ENCODE measurements around the gene VPS33A. TPM values are rescaled to one million over a fixed set of nuclear protein-coding genes. Genes with fewer than 3 reads are reported as not detected.

Gene VPS33A
- total and polyA plus RNA-seq, 2 of the 13 experiments (the other 11 are each of a cell fraction or from before 2014, with no cell fraction given) = 11.0 to 43.6 TPM

DNA sequence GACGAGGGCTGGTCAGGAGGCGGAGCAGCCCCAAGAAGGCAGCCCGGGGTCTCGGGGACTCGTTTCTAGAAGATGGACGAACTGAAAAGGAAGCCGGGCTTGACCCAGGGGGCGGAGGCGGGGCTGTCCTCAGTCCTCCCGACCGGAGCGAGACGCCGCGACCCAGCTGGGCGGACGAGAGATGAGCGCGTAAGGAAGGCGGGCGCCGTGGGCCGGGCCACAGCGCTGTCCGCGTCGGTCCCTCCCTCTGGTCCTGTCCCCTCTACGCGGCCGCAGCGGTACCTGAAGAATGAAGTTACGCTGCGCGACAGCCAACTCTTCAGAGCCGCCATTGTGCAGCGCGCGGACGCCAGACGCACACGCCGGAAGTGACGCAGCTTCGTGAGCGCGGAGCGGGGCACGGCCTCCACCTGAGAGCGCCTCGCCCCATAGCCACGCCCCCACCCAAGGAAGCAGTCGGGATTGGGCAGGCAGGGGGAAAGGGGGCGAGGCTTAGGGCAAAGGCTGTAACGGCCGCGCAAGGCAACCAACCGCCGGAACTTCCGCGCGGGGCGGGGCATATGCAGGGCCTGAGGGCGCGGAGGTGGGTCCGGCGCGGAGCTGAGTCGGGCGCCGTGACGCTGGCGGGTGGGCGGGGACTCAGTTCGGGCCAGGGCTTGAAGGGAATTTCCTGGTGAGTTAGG lies 40.5 kb downstream of the VPS33A start, which contains the start of gene DIABLO (continued):
- TF ChIP-seq, protein P1, sequence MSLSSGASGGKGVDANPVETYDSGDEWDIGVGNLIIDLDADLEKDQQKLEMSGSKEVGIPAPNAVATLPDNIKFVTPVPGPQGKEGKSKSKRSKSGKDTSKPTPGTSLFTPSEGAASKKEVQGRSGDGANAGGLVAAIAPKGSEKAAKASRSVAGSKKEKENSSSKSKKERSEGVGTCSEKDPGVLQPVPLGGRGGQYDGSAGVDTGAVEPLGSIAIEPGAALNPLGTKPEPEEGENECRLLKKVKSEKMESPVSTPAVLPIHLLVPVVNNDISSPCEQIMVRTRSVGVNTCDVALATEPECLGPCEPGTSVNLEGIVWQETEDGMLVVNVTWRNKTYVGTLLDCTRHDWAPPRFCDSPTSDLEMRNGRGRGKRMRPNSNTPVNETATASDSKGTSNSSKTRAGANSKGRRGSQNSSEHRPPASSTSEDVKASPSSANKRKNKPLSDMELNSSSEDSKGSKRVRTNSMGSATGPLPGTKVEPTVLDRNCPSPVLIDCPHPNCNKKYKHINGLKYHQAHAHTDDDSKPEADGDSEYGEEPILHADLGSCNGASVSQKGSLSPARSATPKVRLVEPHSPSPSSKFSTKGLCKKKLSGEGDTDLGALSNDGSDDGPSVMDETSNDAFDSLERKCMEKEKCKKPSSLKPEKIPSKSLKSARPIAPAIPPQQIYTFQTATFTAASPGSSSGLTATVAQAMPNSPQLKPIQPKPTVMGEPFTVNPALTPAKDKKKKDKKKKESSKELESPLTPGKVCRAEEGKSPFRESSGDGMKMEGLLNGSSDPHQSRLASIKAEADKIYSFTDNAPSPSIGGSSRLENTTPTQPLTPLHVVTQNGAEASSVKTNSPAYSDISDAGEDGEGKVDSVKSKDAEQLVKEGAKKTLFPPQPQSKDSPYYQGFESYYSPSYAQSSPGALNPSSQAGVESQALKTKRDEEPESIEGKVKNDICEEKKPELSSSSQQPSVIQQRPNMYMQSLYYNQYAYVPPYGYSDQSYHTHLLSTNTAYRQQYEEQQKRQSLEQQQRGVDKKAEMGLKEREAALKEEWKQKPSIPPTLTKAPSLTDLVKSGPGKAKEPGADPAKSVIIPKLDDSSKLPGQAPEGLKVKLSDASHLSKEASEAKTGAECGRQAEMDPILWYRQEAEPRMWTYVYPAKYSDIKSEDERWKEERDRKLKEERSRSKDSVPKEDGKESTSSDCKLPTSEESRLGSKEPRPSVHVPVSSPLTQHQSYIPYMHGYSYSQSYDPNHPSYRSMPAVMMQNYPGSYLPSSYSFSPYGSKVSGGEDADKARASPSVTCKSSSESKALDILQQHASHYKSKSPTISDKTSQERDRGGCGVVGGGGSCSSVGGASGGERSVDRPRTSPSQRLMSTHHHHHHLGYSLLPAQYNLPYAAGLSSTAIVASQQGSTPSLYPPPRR (CRISPR knock-in tag; IDR thresholded peaks at IDR 0.05; ENCODE audit: borderline replicate concordance) = peak; percentile 43; the same call in 1 of the 2 replicates
- TF ChIP-seq KDM3A (CRISPR knock-in tag; IDR thresholded peaks at IDR 0.05; ENCODE audit: low read depth) (peak; percentile 75; the same call in 1 of the 2 replicates), SYNCRIP (IDR thresholded peaks at IDR 0.05; ENCODE audit: insufficient read depth, low read depth, low read length) (no peak), MEIS2 (CRISPR knock-in tag; IDR thresholded peaks at IDR 0.05) (0 out of 2 replicates have a peak, but pooled peaks have one; percentile 55), MXI1 (IDR thresholded peaks at IDR 0.05; ENCODE audit: borderline replicate concordance, low read depth, low read length) (peak; percentile 80; the same call in 1 of the 3 replicates), POLR2A (IDR thresholded peaks at IDR 0.05; ENCODE audit: insufficient read depth in 1 of 2, low read depth in 2 of 2, low read length in 2 of 2) (peak; percentile 91 to 97), CHCHD3 (CRISPR knock-in tag; IDR thresholded peaks at IDR 0.05) (0 out of 2 replicates have a peak, but pooled peaks have one; percentile 29), PHF20 (CRISPR knock-in tag; IDR thresholded peaks at IDR 0.05) (peak; percentile 93)
- TF ChIP-seq, protein P2, sequence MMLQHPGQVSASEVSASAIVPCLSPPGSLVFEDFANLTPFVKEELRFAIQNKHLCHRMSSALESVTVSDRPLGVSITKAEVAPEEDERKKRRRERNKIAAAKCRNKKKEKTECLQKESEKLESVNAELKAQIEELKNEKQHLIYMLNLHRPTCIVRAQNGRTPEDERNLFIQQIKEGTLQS (CRISPR knock-in tag; IDR thresholded peaks at IDR 0.05) = peak; percentile 40; the same call in 1 of the 2 replicates
- TF ChIP-seq, protein P3, sequence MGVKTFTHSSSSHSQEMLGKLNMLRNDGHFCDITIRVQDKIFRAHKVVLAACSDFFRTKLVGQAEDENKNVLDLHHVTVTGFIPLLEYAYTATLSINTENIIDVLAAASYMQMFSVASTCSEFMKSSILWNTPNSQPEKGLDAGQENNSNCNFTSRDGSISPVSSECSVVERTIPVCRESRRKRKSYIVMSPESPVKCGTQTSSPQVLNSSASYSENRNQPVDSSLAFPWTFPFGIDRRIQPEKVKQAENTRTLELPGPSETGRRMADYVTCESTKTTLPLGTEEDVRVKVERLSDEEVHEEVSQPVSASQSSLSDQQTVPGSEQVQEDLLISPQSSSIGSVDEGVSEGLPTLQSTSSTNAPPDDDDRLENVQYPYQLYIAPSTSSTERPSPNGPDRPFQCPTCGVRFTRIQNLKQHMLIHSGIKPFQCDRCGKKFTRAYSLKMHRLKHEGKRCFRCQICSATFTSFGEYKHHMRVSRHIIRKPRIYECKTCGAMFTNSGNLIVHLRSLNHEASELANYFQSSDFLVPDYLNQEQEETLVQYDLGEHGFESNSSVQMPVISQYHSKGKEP (CRISPR knock-in tag; IDR thresholded peaks at IDR 0.05) = no peak; the same call in 1 of the 2 replicates
- TF ChIP-seq, protein P4, sequence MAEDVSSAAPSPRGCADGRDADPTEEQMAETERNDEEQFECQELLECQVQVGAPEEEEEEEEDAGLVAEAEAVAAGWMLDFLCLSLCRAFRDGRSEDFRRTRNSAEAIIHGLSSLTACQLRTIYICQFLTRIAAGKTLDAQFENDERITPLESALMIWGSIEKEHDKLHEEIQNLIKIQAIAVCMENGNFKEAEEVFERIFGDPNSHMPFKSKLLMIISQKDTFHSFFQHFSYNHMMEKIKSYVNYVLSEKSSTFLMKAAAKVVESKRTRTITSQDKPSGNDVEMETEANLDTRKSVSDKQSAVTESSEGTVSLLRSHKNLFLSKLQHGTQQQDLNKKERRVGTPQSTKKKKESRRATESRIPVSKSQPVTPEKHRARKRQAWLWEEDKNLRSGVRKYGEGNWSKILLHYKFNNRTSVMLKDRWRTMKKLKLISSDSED (CRISPR knock-in tag; IDR thresholded peaks at IDR 0.05) = no peak

All from HepG2 (cell line).